Stimulated activated CD8-positive, alpha-beta memory T cell treated with anti-CD3 and anti-CD28 coated beads, Interleukin-12 subunit alpha, Interleukin-12 subunit beta, amount 100 ng/mL, for 1 hour (primary cell): Measurements from ENCODE around the gene ZFAND2B.

Experiments
- DNase-seq: peaks from one replicate; pipeline ENCODE4 v3.0.0-alpha.2; 2020; ENCODE audit warnings: low read depth

The ZFAND2B gene

GRCh38 chr2:219206328-219207133 lies at the start of gene ZFAND2B:
Gene ZFAND2B, plus strand, starts transcription at chr2:219206782. Its CDS starts 206 bp downstream, at chr2:219206988.
- DNase-seq, result peak; percentile 89

GRCh38 chr2:219157396-219157795 lies 49.2 kb upstream of the ZFAND2B start:
- DNase-seq, result no peak

GRCh38 chr2:219158025-219158424 lies 48.6 kb upstream of the ZFAND2B start:
- no peak for DNase-seq

- no peak for DNase-seq
Measured at GRCh38 chr2:219158586-219158985, 48.0 kb upstream of the ZFAND2B start.

- no peak for DNase-seq
Measured at GRCh38 chr2:219159771-219160185, 46.8 kb upstream of the ZFAND2B start.

GRCh38 chr2:219160186-219161017 lies 46.2 kb upstream of the ZFAND2B start, which contains the start of gene NHEJ1:
Gene NHEJ1, minus strand, starts transcription at chr2:219160815. Its CDS starts 2,453 bp downstream, at chr2:219158362.
- peak; percentile 86 for DNase-seq

- DNase-seq, result no peak
Measured at GRCh38 chr2:219161097-219161496, 45.5 kb upstream of the ZFAND2B start.

GRCh38 chr2:219163156-219163555 lies 43.4 kb upstream of the ZFAND2B start:
- DNase-seq, result no peak

GRCh38 chr2:219165058-219165911 lies 41.3 kb upstream of the ZFAND2B start:
- DNase-seq, result no peak

GRCh38 chr2:219167997-219168396 lies 38.6 kb upstream of the ZFAND2B start:
- DNase-seq, result no peak

- no peak for DNase-seq
Measured at GRCh38 chr2:219168526-219168925, 38.1 kb upstream of the ZFAND2B start.

GRCh38 chr2:219168932-219169331 lies 37.6 kb upstream of the ZFAND2B start:
- DNase-seq, result no peak

- DNase-seq, result no peak
Measured at GRCh38 chr2:219169930-219170654, 36.5 kb upstream of the ZFAND2B start, which contains the start of gene SLC23A3. Gene SLC23A3, minus strand, starts transcription at chr2:219170029. Its CDS starts 45 bp downstream, at chr2:219169984.

GRCh38 chr2:219171231-219171651 lies 35.3 kb upstream of the ZFAND2B start:
- peak; percentile 26 for DNase-seq

GRCh38 chr2:219172231-219173154 lies 34.1 kb upstream of the ZFAND2B start:
- no peak for DNase-seq

GRCh38 chr2:219173176-219173575 lies 33.4 kb upstream of the ZFAND2B start:
- DNase-seq, result no peak

- no peak for DNase-seq
Measured at GRCh38 chr2:219174146-219174545, 32.4 kb upstream of the ZFAND2B start.

GRCh38 chr2:219174801-219175200 lies 31.8 kb upstream of the ZFAND2B start:
- no peak for DNase-seq

GRCh38 chr2:219175486-219175885 lies 31.1 kb upstream of the ZFAND2B start:
- DNase-seq, result no peak
